Measurements from ENCODE around the gene COLEC12. TPM values are rescaled to one million over a fixed set of nuclear protein-coding genes. Genes with fewer than 3 reads are reported as not detected.
A peak's percentile ranks its signal among the peaks of the same experiment; 100 is the strongest.
"Not testable (repeated sequence)": the region's sequence is repeated elsewhere in the genome, so short reads cannot be mapped to it uniquely, and the experiment has no call there.

The COLEC12 gene
- total RNA-seq, 6 donors from 2014 or later, result 29.3 to 72.2 (median 47.0) TPM

- TF ChIP-seq EP300 (IDR thresholded peaks at IDR 0.05), result no peak
- TF ChIP-seq, protein P1, sequence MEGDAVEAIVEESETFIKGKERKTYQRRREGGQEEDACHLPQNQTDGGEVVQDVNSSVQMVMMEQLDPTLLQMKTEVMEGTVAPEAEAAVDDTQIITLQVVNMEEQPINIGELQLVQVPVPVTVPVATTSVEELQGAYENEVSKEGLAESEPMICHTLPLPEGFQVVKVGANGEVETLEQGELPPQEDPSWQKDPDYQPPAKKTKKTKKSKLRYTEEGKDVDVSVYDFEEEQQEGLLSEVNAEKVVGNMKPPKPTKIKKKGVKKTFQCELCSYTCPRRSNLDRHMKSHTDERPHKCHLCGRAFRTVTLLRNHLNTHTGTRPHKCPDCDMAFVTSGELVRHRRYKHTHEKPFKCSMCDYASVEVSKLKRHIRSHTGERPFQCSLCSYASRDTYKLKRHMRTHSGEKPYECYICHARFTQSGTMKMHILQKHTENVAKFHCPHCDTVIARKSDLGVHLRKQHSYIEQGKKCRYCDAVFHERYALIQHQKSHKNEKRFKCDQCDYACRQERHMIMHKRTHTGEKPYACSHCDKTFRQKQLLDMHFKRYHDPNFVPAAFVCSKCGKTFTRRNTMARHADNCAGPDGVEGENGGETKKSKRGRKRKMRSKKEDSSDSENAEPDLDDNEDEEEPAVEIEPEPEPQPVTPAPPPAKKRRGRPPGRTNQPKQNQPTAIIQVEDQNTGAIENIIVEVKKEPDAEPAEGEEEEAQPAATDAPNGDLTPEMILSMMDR (IDR thresholded peaks at IDR 0.05), result no peak
- TF ChIP-seq POLR2A (IDR thresholded peaks at IDR 0.05), result no peak
- no peak for TF ChIP-seq POLR2AphosphoS5 (IDR thresholded peaks at IDR 0.05)
- H3K4me3 ChIP-seq, result no peak overlapping the region
- ATAC-seq (ENCODE audit: low FRiP score in 2 of 2) (no peak), DNase-seq (no peak)
- H3K36me3 ChIP-seq, result no peaks in the 10 kb centered on the region
- H3K9me3 ChIP-seq, result no peaks in the 10 kb centered on the region
- no peaks in the 10 kb centered on the region for H3K4me1 ChIP-seq
- WGBS, 2 donors, result 61 to 67% methylated on average over 3 of the region's 3 CpGs
- no peaks in the 10 kb centered on the region for H3K27me3 ChIP-seq
- no peak overlapping the region for H3K27ac ChIP-seq
Observed at GRCh38 chr18:292271-292670, 208.2 kb downstream of the COLEC12 start.

- not testable (repeated sequence) for H3K4me3 ChIP-seq; H3K27me3 ChIP-seq; H3K9me3 ChIP-seq; ATAC-seq (ENCODE audit: low FRiP score in 2 of 2); H3K36me3 ChIP-seq; DNase-seq; H3K4me1 ChIP-seq; H3K27ac ChIP-seq
- 62 to 79% methylated on average over 4 of the region's 4 CpGs for WGBS, 2 donors
Observed at GRCh38 chr18:289970-290369, 210.5 kb downstream of the COLEC12 start.

DNA sequence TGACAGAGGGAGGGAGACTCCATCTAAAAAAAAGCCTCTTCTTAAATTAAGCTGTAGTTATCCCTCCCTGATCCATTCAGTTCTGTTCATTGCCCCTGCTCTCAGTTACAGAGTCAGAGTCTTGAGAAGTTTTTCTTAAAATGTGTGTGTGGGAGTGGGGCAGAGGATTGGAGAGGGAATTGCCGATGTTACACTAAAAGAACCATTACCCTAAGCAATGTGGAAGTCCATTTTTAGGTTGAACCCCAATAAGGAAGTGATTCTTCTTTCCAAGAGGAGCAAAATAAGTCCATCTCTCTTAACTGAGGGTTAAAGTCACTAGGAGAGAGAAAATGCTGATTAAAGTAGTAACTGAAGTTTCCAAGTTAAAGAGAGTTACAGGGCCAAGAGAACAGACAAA is 211.5 kb downstream of the COLEC12 start:
- TF ChIP-seq POLR2AphosphoS5 (IDR thresholded peaks at IDR 0.05) (no peak), POLR2A (IDR thresholded peaks at IDR 0.05) (no peak), EP300 (IDR thresholded peaks at IDR 0.05) (no peak)
- WGBS, 2 donors, result 83 to 100% methylated on average over 1 of the region's 1 CpG
- no peaks in the 10 kb centered on the region for H3K9me3 ChIP-seq
- H3K4me3 ChIP-seq, result no peak overlapping the region
- ATAC-seq (ENCODE audit: low FRiP score in 2 of 2) (no peak), DNase-seq (no peak)
- H3K27ac ChIP-seq, result no peak overlapping the region
- no peaks in the 10 kb centered on the region for H3K4me1 ChIP-seq
- H3K27me3 ChIP-seq, result no peaks in the 10 kb centered on the region
- H3K36me3 ChIP-seq, result no peaks in the 10 kb centered on the region

GRCh38 chr18:286515-287310 is 213.8 kb downstream of the COLEC12 start:
- DNase-seq, result no peak
- peak in 1 of 2 donors; percentile 59 for ATAC-seq (ENCODE audit: low FRiP score in 2 of 2)
- H3K4me3 ChIP-seq, result no peak overlapping the region
- TF ChIP-seq, protein P1 (IDR thresholded peaks at IDR 0.05), result peak in 5 of 6 experiments; percentile 22 to 53 (median 45)
- no peak for TF ChIP-seq POLR2AphosphoS5 (IDR thresholded peaks at IDR 0.05)
- no peaks in the 10 kb centered on the region for H3K4me1 ChIP-seq
- 64% methylated on average over 8 of the region's 8 CpGs for WGBS, 2 donors
- no peaks in the 10 kb centered on the region for H3K9me3 ChIP-seq
- H3K36me3 ChIP-seq, result no peaks in the 10 kb centered on the region
- no peak overlapping the region for H3K27ac ChIP-seq
- no peaks in the 10 kb centered on the region for H3K27me3 ChIP-seq

- TF ChIP-seq POLR2AphosphoS5 (IDR thresholded peaks at IDR 0.05), result no peak
- Histone ChIP-seq H3K9me3 (no peaks in the 10 kb centered on the region), H3K4me3 (no peak overlapping the region), H3K36me3 (no peaks in the 10 kb centered on the region), H3K27ac (no peak overlapping the region), H3K4me1 (no peaks in the 10 kb centered on the region), H3K27me3 (no peaks in the 10 kb centered on the region)
- no peak for DNase-seq
- 66 to 73% methylated on average over 6 of the region's 6 CpGs for WGBS, 2 donors
- ATAC-seq (ENCODE audit: low FRiP score in 2 of 2), result no peak
Observed at GRCh38 chr18:285817-286216, 214.7 kb downstream of the COLEC12 start.

- H3K27me3 ChIP-seq, result no peaks in the 10 kb centered on the region
- no peak overlapping the region for H3K4me3 ChIP-seq
- H3K4me1 ChIP-seq, result no peaks in the 10 kb centered on the region
- DNase-seq (peak in 1 of 2 donors; percentile 26), ATAC-seq (ENCODE audit: low FRiP score in 2 of 2) (peak in 1 of 2 donors; percentile 77)
- TF ChIP-seq POLR2AphosphoS5 (IDR thresholded peaks at IDR 0.05) (no peak), POLR2A (IDR thresholded peaks at IDR 0.05) (peak in 1 of 4 donors; percentile 10)
- no peak overlapping the region for H3K27ac ChIP-seq
- WGBS, 2 donors, result 83 to 85% methylated on average over 2 of the region's 2 CpGs
- H3K36me3 ChIP-seq, result no peaks in the 10 kb centered on the region
- H3K9me3 ChIP-seq, result peaks cover 0 to 6% (median 0%) of the 10 kb centered on the region in 4 donors
Observed at GRCh38 chr18:275486-275885, 225.0 kb downstream of the COLEC12 start.

- WGBS, 2 donors, result 77 to 83% methylated on average over 8 of the region's 8 CpGs
- no peaks in the 10 kb centered on the region for H3K36me3 ChIP-seq
- no peak overlapping the region for H3K27ac ChIP-seq
- DNase-seq (no peak), ATAC-seq (ENCODE audit: low FRiP score in 2 of 2) (no peak)
- H3K9me3 ChIP-seq, result peaks cover 0 to 6% (median 0%) of the 10 kb centered on the region in 4 donors
- H3K4me1 ChIP-seq, result peaks cover 1 to 4% (median 3%) of the 10 kb centered on the region in 4 donors
- TF ChIP-seq POLR2A (IDR thresholded peaks at IDR 0.05), result no peak
- no peak overlapping the region for H3K4me3 ChIP-seq
- H3K27me3 ChIP-seq, result no peaks in the 10 kb centered on the region
Observed at GRCh38 chr18:274313-274712, 226.2 kb downstream of the COLEC12 start.
